ENCODE measurements around the gene AXDND1. TPM values are rescaled to one million over a fixed set of nuclear protein-coding genes. Genes with fewer than 3 reads are reported as not detected.

Gene AXDND1
- total RNA-seq, 1 experiment from 2014 or later: 0.48 TPM

- H3K14ac ChIP-seq (ENCODE audit: insufficient read depth, low read length): no peak overlapping the region
- Mint-ChIP-seq H3K9me3 (peaks cover 5 to 11% of the 10 kb centered on the region in 2 experiments; a peak in 3 of 5 replicates), H3K36me3 (ENCODE audit: insufficient read depth in 1 of 3, low read depth in 3 of 3) (peaks cover 2 to 10% (median 5%) of the 10 kb centered on the region in 3 experiments; a peak in 5 of 7 replicates), H3K4me1 (no peaks in the 10 kb centered on the region), H3K4me3 (no peak overlapping the region), H3K27me3 (ENCODE audit: low read depth) (peaks cover under 1% of the 10 kb centered on the region), H3K27ac (no peak overlapping the region)
- H2BK5ac ChIP-seq (ENCODE audit: insufficient read length, low read length): no peak overlapping the region
- H3T11ph ChIP-seq (ENCODE audit: low read length): no peak overlapping the region
- H3K79me2 ChIP-seq (ENCODE audit: insufficient read depth, low read length): no peaks in the 10 kb centered on the region
- no peak overlapping the region for H3K56ac ChIP-seq (ENCODE audit: insufficient read length, low read depth, low read length)
- no peaks in the 10 kb centered on the region for H4K20me1 ChIP-seq (ENCODE audit: control insufficient read depth, insufficient read depth, insufficient read length)
- no peak overlapping the region for H2BK20ac ChIP-seq (ENCODE audit: low read depth, low read length, poor library complexity, severe bottlenecking)
- H4K91ac ChIP-seq (ENCODE audit: insufficient read length, low read depth, low read length): no peak overlapping the region
- no peak overlapping the region for H3K4ac ChIP-seq (ENCODE audit: low read depth, low read length)
- no peak overlapping the region for H4K5ac ChIP-seq (ENCODE audit: insufficient read length, low read depth, low read length)
- no peak overlapping the region for H2BK12ac ChIP-seq (ENCODE audit: insufficient read length, low read depth, low read length)
- no peak overlapping the region for H2AK5ac ChIP-seq (ENCODE audit: insufficient read length, low read length)
- no peak overlapping the region for H4K8ac ChIP-seq (replicated peaks; ENCODE audit: insufficient read length, low read depth, low read length)
- H3K9me3 ChIP-seq (ENCODE audit: control insufficient read depth, low read depth, low read length): no peaks in the 10 kb centered on the region
- no peak for TF ChIP-seq CTCF (conservative IDR thresholded peaks at IDR 0.05)
- H3K23me2 ChIP-seq (ENCODE audit: insufficient read length, low read depth, low read length, poor library complexity, severe bottlenecking): no peaks in the 10 kb centered on the region
- H3K79me1 ChIP-seq (ENCODE audit: insufficient read depth, low read depth, low read length, poor library complexity, severe bottlenecking): no peaks in the 10 kb centered on the region
- H3K18ac ChIP-seq (ENCODE audit: insufficient read length, low read depth, low read length): no peak overlapping the region
- H3K4me1 ChIP-seq (ENCODE audit: insufficient read depth, low read length): no peaks in the 10 kb centered on the region
- H3K9ac ChIP-seq (ENCODE audit: extremely low read depth, insufficient read length, low read length): no peak overlapping the region
- H2AFZ ChIP-seq (ENCODE audit: low read length): no peak overlapping the region
- H3K27ac ChIP-seq (ENCODE audit: insufficient read length, low read depth, low read length): no peak overlapping the region
- DNase-seq: no peak
- H2BK15ac ChIP-seq (ENCODE audit: low read depth, low read length): no peak overlapping the region
- no CpG with 5 or more reads among the region's 1 CpG for WGBS (ENCODE audit: extremely low coverage, insufficient read length, low lambda C conversion rate)
- no peak overlapping the region for H3K23ac ChIP-seq (ENCODE audit: insufficient read length, low read depth, low read length)
- H3K4me2 ChIP-seq (ENCODE audit: insufficient read depth, insufficient read length, low read length): no peak overlapping the region
- H2BK120ac ChIP-seq (ENCODE audit: low read depth, low read length, poor library complexity, severe bottlenecking): no peak overlapping the region
- H3K27me3 ChIP-seq (ENCODE audit: insufficient read depth, low read length): no peaks in the 10 kb centered on the region
Measured at GRCh38 chr1:179598631-179599030, 232.9 kb downstream of the AXDND1 start.
